Astrocyte (in vitro differentiated cells and primary cell): Measurements from ENCODE around the gene URI1. TPM values are rescaled to one million over a fixed set of nuclear protein-coding genes. Genes with fewer than 3 reads are reported as not detected.
A peak's percentile ranks its signal among the peaks of the same experiment; 100 is the strongest.

Experiments
- DNase-seq: peaks from one replicate; pipeline ENCODE4 v3.0.0-alpha.2; 2010; ENCODE audit warnings: low read depth
- FAIRE-seq: peaks from 2 replicates; lab custom pipeline; 2011; peaks lifted over from hg19 to GRCh38; lab: Jason Lieb, UNC
- H2AFZ ChIP-seq: 2 replicates; pipeline ENCODE4 v1.6.0; 2012; ENCODE audit warnings: low read depth, low read length, inconsistent platforms
- H3K27ac ChIP-seq: 2 replicates; pipeline ENCODE4 v1.5.1; 2011; ENCODE audit warnings: low read depth, low read length, inconsistent platforms
- H3K27me3 ChIP-seq: 2 replicates; pipeline ENCODE4 v1.6.0; 2011; ENCODE audit warnings: low read length, inconsistent platforms; ENCODE audit not compliant: insufficient read depth
- H3K36me3 ChIP-seq: 2 replicates; pipeline ENCODE4 v1.5.1; 2011; ENCODE audit warnings: low read length, inconsistent platforms; ENCODE audit not compliant: insufficient read depth
- H3K4me1 ChIP-seq: 2 replicates; pipeline ENCODE4 v1.5.1; 2011; ENCODE audit warnings: low read length, inconsistent platforms; ENCODE audit not compliant: insufficient read depth
- H3K4me2 ChIP-seq: 2 replicates; pipeline ENCODE4 v1.6.0; 2012; ENCODE audit warnings: low read length, inconsistent platforms
- H3K4me3 ChIP-seq: 2 replicates; pipeline ENCODE4 v1.5.1; 2011; ENCODE audit warnings: low read depth, mild to moderate bottlenecking, low read length, inconsistent platforms; ENCODE audit not compliant: insufficient read depth
- H3K79me2 ChIP-seq: 2 replicates; pipeline ENCODE4 v1.6.0; 2012; ENCODE audit warnings: mild to moderate bottlenecking, low read length, inconsistent platforms; ENCODE audit not compliant: insufficient read depth
- H3K9ac ChIP-seq: 2 replicates; pipeline ENCODE4 v1.6.0; 2012; ENCODE audit warnings: mild to moderate bottlenecking, low read length, inconsistent platforms
- H3K9me3 ChIP-seq: 2 replicates; pipeline ENCODE4 v1.5.1; 2012; ENCODE audit warnings: low read depth, mild to moderate bottlenecking, low read length, inconsistent platforms; ENCODE audit not compliant: insufficient read depth
- H4K20me1 ChIP-seq: 2 replicates; pipeline ENCODE4 v1.6.0; 2012; ENCODE audit warnings: low read length, inconsistent platforms; ENCODE audit not compliant: insufficient read depth
- H3K27ac Mint-ChIP-seq: one replicate; pipeline ENCODE4 v1.8.0; 2021; ENCODE audit warnings: mild to moderate bottlenecking, mixed read lengths; ENCODE audit not compliant: unreplicated experiment
- H3K27me3 Mint-ChIP-seq: one replicate; pipeline ENCODE4 v1.8.0; 2021; ENCODE audit warnings: low read depth, mixed read lengths; ENCODE audit not compliant: unreplicated experiment
- H3K36me3 Mint-ChIP-seq: one replicate; pipeline ENCODE4 v1.8.0; 2021; ENCODE audit warnings: low read depth, mixed read lengths; ENCODE audit not compliant: unreplicated experiment
- H3K4me1 Mint-ChIP-seq: one replicate; pipeline ENCODE4 v1.8.0; 2021; ENCODE audit warnings: low read depth, mixed read lengths; ENCODE audit not compliant: unreplicated experiment
- H3K4me3 Mint-ChIP-seq: one replicate; pipeline ENCODE4 v1.8.0; 2021; ENCODE audit warnings: mild to moderate bottlenecking, moderate library complexity, mixed read lengths; ENCODE audit not compliant: unreplicated experiment
- H3K9me3 Mint-ChIP-seq: one replicate; pipeline ENCODE4 v1.8.0; 2021; ENCODE audit warnings: mild to moderate bottlenecking, mixed read lengths; ENCODE audit not compliant: unreplicated experiment
- EZH2 ChIP-seq: IDR thresholded peaks from 2 replicates; pipeline ENCODE4 v1.6.1; 2012; ENCODE audit warnings: mild to moderate bottlenecking, low read length, inconsistent platforms; ENCODE audit not compliant: insufficient read depth
- total RNA-seq: library from RNA; stranded (reverse); gene quantifications from 2 replicates; pipeline ENCODE4 v1.2.1, GENCODE V29; 2021
- TF ChIP-seq, protein P1 (sequence below): IDR thresholded peaks from 2 replicates; pipeline ENCODE4 v1.5.1; 2011; ENCODE audit warnings: low read depth, mild to moderate bottlenecking, inconsistent platforms, low read length, moderate library complexity; ENCODE audit not compliant: insufficient read depth

The URI1 gene
- total RNA-seq, 1 donor from 2014 or later, result 61.4 TPM

DNA sequence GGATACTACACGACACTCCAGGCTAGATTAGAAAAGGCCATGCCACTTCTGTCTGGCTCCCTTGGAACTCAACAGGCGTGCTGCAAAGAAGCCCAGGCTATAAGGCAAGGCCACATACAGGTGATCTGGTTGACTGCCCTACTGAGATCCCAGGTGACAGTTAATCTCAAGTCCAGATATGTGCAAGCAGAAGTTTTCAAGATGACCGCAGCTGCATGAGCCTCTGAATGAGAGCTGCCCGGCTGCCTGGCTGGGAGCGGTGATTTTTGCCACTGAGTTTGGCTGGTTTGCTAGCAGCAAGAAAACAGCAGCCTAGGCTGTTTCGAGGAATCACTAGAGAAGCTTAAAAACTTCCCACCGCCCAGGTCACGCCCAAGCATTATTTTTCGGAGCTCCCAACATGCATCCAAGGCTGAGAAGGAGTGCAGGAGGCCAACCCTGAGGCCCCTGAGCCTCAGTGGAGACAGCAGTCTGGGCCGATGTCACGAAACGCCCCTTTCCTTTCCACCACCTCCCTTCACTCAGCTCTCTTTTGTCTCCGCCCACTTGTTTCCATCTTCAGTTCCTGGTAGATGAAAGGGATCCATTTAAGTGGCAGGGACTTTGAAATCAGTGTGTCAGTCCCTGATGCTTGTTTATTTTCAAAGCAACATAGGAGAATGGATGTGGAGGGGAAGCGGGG lies 14.0 kb upstream of the URI1 start:
- no peak overlapping the region for H3K4me3 ChIP-seq
- H3K27ac Mint-ChIP-seq, result no peak overlapping the region
- no peaks in the 10 kb centered on the region for H3K36me3 Mint-ChIP-seq
- peaks cover 26% of the 10 kb centered on the region for H3K27me3 Mint-ChIP-seq
- no peaks in the 10 kb centered on the region for H3K79me2 ChIP-seq
- DNase-seq (no peak), FAIRE-seq (no peak)
- H3K9ac ChIP-seq, result no peak overlapping the region
- no peaks in the 10 kb centered on the region for H3K9me3 ChIP-seq
- H3K27me3 ChIP-seq, result no peaks in the 10 kb centered on the region
- H3K27ac ChIP-seq, result no peak overlapping the region
- H2AFZ ChIP-seq, result no peak overlapping the region
- H3K4me3 Mint-ChIP-seq, result no peak overlapping the region
- H4K20me1 ChIP-seq, result no peaks in the 10 kb centered on the region
- no peaks in the 10 kb centered on the region for H3K36me3 ChIP-seq
- H3K9me3 Mint-ChIP-seq, result peaks cover 2% of the 10 kb centered on the region
- no peak for TF ChIP-seq EZH2
- TF ChIP-seq, protein P1, sequence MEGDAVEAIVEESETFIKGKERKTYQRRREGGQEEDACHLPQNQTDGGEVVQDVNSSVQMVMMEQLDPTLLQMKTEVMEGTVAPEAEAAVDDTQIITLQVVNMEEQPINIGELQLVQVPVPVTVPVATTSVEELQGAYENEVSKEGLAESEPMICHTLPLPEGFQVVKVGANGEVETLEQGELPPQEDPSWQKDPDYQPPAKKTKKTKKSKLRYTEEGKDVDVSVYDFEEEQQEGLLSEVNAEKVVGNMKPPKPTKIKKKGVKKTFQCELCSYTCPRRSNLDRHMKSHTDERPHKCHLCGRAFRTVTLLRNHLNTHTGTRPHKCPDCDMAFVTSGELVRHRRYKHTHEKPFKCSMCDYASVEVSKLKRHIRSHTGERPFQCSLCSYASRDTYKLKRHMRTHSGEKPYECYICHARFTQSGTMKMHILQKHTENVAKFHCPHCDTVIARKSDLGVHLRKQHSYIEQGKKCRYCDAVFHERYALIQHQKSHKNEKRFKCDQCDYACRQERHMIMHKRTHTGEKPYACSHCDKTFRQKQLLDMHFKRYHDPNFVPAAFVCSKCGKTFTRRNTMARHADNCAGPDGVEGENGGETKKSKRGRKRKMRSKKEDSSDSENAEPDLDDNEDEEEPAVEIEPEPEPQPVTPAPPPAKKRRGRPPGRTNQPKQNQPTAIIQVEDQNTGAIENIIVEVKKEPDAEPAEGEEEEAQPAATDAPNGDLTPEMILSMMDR, result no peak
- no peaks in the 10 kb centered on the region for H3K4me1 ChIP-seq
- no peaks in the 10 kb centered on the region for H3K4me1 Mint-ChIP-seq
- peak overlapping the region; percentile 44 for H3K4me2 ChIP-seq

DNA sequence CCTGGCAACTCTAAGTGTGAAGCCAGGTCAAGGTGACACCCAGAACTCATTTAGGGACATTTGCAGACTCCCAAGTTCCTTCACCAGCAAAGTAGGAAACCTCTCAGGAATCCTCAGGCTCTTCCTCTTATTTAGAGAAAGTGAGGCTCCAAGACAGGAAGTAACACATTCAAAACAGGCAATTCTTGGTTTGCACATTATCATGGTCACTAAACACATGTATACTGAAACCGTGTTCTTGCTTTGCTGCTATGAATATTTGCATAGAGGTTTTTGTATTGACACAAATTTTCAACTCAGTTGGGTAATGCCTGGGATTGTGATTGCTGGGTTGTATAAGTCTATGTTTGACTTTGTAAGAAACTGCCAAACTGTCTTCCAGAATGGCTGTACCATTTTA lies 13.2 kb upstream of the URI1 start:
- Histone ChIP-seq H3K9ac (no peak overlapping the region), H3K9me3 (no peaks in the 10 kb centered on the region), H3K27ac (no peak overlapping the region), H3K27me3 (no peaks in the 10 kb centered on the region), H3K4me2 (no peak overlapping the region), H3K4me1 (no peaks in the 10 kb centered on the region), H3K4me3 (no peak overlapping the region), H3K36me3 (no peaks in the 10 kb centered on the region), H2AFZ (no peak overlapping the region), H4K20me1 (no peaks in the 10 kb centered on the region), H3K79me2 (no peaks in the 10 kb centered on the region)
- DNase-seq (no peak), FAIRE-seq (no peak)
- no peak overlapping the region for H3K4me3 Mint-ChIP-seq
- no peaks in the 10 kb centered on the region for H3K4me1 Mint-ChIP-seq
- peaks cover 21% of the 10 kb centered on the region for H3K27me3 Mint-ChIP-seq
- H3K9me3 Mint-ChIP-seq, result no peaks in the 10 kb centered on the region
- no peaks in the 10 kb centered on the region for H3K36me3 Mint-ChIP-seq
- no peak for TF ChIP-seq EZH2
- TF ChIP-seq, protein P1, result no peak
- no peak overlapping the region for H3K27ac Mint-ChIP-seq

DNA sequence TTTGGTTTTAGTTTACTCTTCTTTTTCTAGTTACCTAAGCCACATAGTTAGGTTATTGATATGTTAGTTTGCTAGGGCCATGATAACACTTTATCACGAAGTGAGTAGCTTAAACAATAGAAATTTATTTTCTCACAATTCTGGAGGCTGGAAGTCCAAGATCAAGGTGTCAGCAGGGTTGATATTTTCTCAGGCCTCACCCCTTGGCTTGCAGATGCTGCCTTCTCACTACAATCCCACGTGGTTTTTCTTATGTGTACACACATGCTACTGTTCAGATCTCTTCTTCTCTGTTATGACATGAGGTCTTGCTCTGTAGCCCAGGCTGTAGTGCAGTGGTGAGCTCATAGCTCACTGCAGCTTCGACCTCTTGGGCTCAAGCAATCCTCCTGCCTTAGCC lies 7.8 kb upstream of the URI1 start:
- no peaks in the 10 kb centered on the region for H3K9me3 ChIP-seq
- no peaks in the 10 kb centered on the region for H3K27me3 ChIP-seq
- Mint-ChIP-seq H3K4me3 (no peak overlapping the region), H3K27ac (no peak overlapping the region), H3K27me3 (peaks cover 5% of the 10 kb centered on the region), H3K36me3 (no peaks in the 10 kb centered on the region), H3K9me3 (peaks cover 2% of the 10 kb centered on the region), H3K4me1 (no peaks in the 10 kb centered on the region)
- H3K79me2 ChIP-seq, result no peaks in the 10 kb centered on the region
- DNase-seq (no peak), FAIRE-seq (no peak)
- no peak overlapping the region for H3K27ac ChIP-seq
- H3K9ac ChIP-seq, result no peak overlapping the region
- H2AFZ ChIP-seq, result no peak overlapping the region
- no peaks in the 10 kb centered on the region for H4K20me1 ChIP-seq
- TF ChIP-seq, protein P1, result no peak
- no peak for TF ChIP-seq EZH2
- no peaks in the 10 kb centered on the region for H3K4me1 ChIP-seq
- no peak overlapping the region for H3K4me2 ChIP-seq
- H3K4me3 ChIP-seq, result no peak overlapping the region
- H3K36me3 ChIP-seq, result no peaks in the 10 kb centered on the region
